GM21423 (cell line): Measurements from ENCODE around the gene FKBP10.

Experiments used
- ATAC-seq: cut with Tn5 transposase; IDR thresholded peaks from one replicate; pipeline ENCODE4 v1.9.1; 2021; ENCODE audit warnings: mild to moderate bottlenecking, moderate library complexity; ENCODE audit not compliant: unreplicated experiment

Gene FKBP10

DNA sequence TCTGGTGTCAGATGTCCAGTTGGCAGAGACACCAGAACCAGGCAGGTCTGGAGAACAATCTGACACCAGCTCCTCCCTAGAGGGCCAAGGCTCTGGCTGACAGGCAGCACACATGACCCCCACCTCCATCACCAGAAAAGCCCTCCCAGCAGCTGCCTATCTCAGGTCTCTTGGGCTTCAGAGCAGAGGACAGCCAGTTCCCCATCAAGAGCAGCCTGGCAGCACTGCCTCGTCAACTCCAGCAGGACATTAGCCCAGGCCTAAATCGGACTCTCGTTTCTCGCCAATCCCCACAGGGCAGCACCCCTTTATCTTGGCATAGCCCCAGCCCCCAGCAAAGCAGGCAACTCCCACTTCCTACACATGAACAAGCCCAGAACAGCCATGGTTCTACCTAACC is 30.7 kb upstream of the FKBP10 start:
- ATAC-seq, result no peak

DNA sequence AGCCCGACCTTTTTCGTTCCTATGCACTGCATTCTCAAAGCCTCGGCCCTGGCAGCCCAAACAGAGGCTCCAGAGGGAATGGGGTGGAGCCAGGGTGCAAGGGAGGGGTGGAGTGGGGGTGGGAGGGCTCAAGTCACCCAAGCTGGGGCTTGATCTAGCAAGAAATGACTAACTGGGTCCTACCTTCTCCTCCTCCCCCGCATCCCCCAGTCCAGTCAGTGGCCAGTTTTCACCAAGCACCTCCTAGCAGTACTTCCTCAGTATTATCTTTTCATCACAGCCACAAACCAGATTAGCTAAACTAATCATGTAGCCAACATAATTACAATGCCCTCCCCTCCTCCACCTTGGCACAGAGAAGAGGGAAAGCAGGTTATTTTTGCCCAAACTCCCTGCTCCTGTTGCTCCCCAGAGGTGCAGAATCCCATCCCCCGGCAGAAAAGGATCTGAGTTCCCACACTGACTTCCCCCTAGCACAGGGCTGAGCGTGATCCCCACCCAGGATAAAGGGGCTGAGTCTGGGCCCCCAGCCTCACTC is 28.5 kb upstream of the FKBP10 start:
- no peak for ATAC-seq

DNA sequence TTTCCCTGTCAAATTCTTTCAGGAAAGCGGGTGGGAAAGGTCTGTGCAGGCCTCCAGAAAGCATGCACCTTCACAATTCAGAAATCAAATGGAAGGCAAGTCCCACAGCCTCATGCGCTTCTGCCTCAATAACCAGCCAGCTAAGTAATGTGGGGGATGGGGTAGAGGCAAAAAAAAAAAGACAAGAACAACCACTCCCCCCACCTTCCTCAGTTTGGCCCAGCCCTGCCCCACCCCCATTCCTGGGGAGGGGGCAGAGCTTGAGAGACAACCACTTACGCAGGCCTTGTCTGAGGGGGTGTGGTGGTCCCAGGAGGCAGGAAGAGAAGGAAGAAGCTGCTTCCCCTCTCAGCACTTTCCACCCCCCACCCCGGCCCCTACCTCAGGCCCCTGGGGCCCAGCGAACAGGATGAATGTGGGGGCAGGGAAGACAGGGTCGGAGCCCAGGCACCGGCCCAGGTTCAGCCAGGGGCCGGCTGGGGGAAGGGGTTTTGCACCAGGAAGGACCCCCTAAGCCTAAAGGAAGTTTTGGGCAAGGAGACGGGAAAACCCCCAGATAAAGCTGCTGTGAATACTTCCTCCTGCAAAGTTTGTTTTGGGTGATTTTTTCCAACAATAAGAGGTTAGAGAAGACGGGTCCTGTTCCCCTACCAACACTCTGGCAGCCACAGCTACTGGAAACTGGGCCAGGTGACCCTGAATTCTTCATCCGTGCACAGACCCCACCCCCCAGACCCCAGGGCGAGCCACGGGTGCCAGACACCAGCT is 27.5 kb upstream of the FKBP10 start:
- ATAC-seq, result no peak

DNA sequence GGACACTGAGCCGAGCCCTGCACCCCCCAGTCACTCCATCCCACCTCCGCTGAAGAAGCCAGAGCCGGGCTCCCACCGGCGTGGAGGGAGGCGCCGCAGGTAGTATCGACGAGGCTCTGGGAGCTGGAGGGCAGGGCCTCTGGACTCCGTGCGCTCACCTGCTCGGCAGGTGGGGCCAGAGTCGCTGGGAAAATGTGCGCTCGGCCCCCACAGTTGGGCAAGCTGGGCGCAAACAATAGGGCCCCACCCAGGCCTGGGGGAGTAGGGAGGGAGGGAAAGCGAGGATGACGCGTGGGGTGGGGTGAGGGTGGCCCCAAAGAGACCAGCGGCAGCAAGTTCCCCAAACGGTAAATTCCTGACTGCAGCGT is 27.0 kb upstream of the FKBP10 start:
- ATAC-seq, result no peak

DNA sequence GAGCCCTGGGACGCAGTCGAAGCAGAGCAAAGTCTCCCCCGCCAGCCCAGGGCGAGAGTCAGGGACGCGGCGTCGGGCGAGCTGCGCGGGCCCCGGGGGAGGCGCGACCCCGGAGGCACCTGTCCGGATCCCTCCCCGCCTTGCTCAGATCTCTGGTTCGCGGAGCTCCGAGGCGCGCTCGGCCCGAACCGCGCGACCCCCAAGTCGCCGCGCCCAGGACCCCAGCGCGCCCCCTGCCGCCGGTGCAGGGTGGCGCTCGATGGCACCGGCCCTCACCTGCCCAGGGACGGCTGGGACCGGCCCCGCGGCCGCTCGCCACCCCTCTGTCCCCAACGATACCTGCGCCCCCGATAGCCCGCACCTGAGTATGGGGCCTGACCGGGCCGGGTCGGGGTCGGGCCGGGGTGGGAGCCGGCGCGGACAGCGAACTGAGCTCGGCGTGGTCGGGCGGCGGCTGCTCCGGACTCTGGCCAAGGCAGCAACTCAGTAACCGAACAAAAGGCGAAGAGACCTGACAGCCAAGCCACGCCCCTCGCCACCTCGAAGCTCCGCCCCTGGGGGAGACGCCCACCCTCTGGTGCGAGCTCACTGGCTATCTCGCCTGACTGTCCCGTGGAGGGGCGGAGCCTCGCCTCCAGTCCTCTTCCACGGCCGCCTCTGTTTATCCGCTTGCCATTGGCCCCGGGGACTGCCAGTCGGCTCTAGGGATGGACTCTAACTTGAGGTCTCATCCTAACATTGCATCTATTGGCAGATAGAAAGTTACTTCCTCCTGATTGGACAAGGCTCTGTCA is 26.4 kb upstream of the FKBP10 start, which contains the start of gene JUP:
Gene JUP (minus strand): TSS at position 485 of the 794 bp plus-strand sequence. CDS start 14,857 bp downstream, outside the sequence.
- ATAC-seq, result peak; percentile 74

DNA sequence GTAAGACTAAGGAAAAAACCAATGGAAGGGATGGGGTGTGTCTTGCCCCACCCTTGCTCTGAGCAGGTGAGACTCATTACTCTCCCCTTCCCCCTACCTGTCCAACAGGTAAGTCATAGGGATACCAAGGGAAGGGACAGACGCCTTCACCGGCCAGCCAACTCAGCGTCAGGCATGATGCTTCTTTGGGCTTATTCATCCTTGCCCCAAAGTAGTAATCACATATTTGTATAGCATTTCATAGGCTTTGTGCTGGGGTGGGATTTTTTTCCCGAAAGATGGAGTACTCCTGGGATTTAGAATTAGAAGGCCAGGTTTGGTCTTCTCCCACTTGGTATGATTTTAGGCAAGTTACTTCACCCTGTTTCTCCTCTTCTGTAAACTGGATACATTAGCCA is 25.8 kb upstream of the FKBP10 start:
- no peak for ATAC-seq

DNA sequence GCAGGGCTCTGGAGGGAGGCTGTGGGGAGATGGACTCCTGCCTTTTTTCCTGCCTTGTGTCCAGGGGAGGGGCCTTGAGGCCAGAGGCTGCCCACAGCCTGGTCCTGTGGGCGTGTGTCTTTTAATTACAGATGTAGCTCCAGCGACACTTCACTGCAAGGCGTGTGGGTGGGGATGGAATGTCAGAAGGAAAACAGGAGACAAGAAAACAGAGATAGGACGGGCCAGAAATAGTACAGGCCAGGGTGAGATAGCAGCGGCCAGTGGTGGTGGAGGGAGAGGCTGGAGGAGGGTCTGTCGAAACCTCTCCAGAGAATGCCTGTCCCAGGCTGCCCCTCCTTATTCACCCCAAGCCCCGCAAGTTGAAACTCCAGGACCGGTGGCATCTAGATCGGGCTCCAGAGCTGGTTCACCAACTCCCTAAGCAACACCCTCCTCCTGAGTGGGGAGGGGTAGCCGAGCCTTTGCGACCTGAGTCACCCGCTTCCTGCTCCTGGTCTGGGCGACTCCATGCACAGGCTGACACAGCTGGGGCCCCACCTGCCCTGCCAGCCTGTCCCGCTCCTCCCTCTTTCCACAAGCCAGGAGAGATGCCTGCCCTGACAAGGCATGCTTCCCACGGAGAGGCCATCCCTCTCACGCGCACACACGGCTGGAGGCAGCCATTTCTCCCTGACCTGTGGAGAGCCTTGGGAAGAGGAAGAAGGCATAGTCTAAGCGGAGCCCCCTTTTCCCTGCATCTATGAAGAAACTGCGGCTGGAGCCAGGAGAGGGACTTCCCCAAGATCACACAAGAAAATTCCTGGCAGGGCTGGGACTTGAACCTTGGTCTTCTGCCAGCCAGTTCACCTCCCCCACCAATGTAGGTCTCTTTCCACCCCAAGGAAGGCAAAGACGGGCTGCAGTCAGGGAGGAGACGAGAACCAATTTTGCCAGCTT is 19.7 kb upstream of the FKBP10 start:
- no peak for ATAC-seq

DNA sequence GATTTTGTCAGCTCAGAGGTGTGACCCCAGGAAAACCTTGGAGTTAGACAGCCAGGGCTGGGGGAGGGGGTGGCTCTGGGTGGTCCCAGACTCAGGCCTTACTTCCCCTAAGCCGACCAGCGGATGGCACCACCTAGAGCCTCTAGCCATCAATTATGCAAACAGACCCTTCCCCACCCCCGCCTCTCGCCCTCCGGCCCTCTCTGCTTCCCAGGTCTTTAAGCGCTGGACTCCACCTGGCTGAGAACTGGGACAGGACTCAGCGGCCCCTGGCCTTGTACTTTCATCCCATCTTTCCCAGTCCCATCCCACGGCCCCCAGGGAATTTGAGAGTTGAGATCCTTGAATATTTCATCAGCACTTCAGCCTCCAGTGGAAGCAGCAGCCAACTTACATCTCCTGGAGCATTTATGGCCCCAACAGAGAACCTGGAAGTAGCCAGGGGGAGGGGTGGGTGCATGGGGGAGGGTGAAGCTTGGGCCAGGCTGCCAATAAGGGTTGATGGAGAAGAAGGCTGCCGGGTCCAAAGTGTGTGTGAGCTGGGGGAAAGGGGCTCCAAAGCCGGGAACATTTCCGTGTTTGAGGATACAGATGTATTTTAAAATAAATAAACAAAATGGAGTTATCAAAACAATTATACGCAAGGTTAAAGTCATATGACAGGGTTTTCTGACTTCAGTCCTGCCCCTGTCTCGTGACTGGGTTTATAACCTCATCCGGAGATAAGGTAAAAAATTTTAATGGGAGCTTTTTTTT is 18.8 kb upstream of the FKBP10 start:
- ATAC-seq, result no peak

DNA sequence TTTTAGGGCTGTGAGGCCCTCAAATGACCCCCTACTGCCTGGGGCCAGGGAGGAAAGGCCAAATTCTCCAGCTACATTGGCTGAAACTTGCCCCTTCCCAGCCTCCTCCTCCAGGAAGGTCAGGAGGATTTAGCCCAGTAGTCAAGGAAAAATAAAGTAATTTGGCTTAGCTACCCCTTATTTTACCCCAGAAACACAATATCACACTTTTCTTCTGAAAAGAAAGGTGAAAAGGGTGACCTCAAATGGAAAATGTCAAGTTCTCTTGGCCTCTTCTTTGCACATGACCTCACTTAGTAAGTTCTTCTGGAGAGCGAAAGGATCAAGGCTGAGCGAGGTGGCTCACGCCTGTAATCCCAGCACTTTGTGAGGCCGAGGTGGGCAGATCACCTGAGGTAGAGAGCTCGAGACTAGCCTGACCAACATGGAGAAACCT is 18.2 kb upstream of the FKBP10 start:
- ATAC-seq, result no peak

DNA sequence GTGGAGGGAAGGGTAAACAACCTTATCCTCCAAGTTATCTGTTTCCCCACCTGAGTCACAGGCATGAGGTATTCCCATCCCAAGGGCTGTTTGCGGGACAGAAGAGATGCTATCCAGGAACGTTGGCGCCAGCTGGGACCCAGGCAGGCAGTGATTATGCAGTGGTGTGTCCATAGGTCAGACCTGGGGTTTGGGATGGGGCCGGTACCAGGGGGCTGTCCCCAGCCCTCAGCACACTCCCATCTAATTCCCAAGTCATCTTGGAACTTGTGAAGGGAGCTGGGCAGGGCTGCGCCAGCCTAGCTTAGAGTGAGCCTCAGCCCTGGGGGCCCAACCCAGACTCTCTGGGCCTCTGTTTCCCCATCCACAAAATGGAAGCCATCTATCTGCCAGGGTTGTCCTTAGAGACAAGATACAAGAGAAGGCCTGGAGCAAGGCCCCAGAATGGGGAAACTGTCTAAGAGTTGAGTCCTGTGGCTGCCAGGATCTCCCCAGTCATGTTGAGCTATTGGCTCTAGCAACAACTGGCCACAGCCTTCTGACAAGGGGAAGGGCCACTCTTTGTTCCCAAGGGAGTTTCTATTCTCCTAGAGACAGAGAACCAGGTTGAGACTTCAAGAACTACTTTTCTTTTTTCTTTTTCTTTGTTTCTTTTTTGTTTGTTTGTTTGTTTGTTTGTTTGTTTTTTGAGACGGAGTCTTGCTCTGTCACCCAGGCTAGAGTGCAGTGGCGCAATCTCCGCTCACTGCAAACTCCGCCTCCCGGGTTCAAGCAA is 16.5 kb upstream of the FKBP10 start:
- ATAC-seq, result no peak

DNA sequence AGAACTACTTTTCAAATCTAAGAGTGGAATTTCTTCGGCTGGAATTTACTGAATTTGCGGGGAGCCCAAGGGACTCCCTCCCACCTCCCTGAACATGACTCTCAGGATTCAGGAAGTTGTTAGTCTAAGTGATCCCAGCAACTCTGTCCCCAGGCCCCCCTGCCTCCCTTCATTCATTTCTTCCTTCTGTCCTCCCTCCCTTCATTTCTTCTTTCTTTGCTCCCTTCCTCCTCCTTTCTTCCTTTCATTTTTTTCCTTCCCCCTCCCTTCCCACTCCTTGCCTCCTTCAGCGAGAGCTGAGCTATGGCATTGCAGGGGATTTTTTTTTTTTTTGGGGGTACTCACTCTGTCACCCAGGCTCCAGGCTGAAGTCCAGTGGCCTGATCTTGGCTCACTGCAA is 15.4 kb upstream of the FKBP10 start:
- ATAC-seq, result no peak

DNA sequence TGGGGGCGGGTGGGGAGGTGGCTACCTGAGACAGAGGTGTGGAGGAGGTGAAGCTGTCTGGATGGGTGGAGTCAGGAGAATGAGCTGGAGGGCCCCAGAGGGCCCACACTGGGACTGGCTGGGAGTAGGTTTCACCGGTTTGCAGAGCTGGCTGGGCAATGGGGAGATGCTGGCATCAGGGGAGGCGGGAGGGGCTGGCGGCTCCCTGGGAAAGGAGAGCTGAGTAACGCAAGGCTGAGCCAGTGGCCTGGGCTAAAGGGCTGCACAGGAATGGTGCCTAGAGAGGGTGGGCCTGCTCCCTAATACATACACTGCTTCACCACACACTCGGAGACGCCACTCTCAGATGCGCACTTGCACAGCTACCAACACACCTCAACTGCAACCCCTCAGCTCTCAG is 13.4 kb upstream of the FKBP10 start:
- ATAC-seq, result no peak

DNA sequence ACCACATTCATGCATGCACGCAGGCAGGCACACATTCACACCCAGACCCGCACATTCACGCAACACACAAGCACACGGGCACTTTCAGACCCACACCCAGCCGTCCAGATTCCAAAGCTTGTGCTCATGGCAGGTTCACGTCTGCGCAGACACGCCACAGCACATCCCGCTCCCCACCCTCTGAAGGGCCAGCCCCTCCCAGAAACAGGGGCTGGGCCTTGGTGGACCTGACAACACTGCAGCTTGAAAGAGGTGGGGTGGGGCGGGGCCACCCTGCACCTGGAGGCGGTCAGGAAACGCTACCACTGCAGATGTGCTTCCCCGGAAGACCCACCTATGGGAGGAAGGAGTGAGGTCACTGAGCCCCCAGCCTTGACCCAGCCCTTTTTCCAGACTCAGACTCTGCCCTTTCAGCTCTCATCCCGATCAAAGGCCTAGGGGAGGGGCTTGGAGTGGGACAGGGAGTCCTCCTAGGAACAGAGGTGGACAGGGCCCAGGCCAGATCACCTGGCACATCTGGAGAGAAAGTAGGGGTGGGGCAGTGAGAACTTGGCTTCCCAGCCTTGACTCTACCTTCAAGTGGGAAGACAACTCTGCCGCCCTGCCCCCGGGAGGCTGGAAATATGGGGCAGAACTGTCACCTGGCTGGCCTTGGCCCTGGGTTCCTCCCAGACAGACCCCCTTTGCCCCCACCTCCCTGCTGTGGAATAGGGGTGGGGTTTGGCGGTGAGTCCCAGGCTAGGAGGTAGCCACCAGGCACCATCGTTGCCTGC is 12.0 kb upstream of the FKBP10 start:
- ATAC-seq, result no peak

DNA sequence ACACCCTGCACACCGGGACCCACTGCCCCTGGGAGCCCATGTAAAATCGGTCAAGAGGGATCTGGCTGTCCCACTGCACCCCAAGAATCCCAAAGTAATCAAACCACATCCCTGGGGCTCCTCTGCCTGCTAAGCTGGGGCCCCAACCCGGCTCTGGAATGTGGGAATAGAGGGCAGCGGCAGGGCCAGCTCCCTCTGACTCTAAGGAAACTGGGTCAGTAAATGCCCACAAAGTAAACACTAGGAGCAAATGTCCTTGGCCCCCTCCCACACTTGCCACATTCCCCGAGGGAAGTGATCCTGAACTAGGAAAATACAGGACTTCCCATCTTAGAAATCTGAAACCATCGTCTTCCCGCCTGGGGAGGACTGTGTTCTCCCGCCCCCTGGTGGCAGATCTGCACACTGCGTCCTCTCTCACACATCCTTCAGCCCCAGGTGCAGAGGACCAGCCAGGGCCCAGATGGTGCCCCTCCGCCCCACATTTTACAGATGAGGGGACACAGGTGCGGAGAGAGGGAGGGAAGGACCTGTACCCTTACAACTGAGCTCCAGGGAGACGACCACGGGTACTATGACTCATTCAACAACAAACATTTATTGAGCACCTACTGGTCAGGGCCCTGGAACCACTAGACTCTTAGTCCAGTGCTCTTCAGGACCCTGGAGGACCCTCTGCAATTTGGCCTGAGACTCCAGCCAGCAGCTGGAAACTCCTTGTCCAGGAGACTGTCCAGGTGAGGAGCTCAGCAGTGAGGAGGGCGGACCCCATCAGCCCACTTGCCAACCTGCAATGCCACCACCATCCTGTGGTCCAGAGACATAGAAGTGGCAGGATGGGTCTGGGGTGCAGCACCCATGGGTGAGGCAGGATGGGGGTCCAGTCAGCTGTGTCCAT is 11.2 kb upstream of the FKBP10 start:
- no peak for ATAC-seq

DNA sequence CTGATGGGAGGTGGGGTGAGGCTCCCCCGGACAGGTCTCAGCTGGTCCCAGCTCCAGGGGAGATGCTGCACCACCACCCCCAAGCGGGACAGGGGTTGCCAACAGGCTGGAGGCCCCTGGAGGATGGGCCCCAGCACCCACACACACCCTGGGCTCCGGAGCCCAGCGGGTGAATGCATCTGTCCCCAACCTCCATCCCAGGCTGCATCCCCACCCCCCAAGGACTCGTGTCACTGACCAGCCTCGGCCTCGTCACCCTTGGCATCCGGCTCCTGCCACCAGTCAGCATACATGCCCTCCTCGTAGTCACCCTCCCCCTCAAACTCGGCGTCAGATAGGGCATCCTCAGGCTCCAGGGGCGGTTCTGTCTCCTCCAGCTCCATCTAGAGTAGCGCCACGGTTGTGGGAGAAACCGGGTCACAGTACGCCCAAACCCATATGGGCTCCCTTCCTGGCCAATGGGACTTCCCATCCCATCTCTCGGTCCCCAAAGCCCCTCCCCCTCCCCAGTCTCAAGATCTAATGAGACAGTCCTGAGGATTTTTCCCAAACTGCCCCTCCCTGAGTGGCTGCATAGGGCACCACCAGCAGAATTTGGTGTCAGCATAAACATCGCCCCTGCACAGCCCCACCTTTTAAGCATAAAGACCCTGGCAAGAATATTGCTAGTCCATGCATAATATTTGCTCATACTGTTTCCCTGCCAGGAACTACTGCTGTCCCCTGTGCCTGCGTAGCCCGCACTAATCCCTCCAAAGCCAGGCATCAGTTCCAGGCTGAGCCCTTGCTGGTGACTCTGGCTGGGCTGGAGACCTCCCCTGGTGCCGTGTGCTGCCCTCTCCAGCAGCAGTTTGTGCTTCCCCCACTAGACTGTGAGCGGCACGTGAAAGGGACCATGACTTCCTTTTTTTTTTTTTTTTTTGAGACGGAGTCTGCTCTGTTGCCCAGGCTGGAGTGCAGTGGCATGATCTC is 9.5 kb upstream of the FKBP10 start:
- ATAC-seq, result no peak

DNA sequence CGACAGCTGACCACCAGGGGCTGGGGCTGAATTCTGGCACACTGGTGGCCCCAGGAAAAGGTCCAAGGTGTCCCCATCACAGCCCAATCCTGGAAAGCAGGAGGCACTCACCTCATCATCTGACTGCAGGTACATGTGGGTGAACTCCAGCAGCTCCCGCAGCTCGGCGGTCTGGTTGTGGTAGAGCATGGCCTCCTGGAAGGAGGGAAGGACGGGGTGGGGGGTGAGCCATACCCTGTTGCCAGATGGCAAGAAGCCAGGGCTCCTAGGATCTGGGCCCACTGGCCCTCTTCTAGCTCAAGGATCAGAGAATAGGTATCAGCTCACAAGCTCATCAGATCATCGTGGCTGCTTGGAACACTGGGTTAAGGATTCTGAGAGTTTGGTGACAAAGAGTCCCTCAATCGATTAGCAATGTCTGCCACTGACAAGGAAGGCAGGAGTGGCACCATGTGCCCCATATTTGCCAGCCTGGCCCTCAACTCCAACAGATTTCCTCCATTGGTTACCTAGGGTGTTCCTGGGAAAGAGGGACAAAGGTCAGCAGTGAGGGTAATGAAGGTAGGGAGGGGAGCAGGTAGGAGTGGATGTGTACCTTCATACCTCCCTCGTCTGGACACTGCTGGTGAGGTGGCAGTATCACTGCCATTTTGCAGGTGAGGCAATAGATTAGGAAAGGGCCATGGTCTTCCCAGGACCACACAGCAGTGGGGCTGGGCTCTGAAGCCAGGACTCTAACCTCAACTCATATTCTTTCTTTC is 5.9 kb upstream of the FKBP10 start:
- ATAC-seq, result no peak
